Posterior cingulate gyrus (tissue), 11 donors: Measurements from ENCODE around the gene DDX56.
A peak's percentile ranks its signal among the peaks of the same experiment; 100 is the strongest.

Source experiments
- DNase-seq, 10 donors: peaks; one replicate each; pipeline versions ENCODE4 v3.0.0 to v3.0.0-alpha.2; 2020 to 2021; ENCODE audit warnings: mixed read lengths in 3 of 10
- intact Hi-C: fragments of 100-400 bp; cut with DNase I; formaldehyde crosslinking; loops from one replicate; pipeline ENCODE4 v1.15.1; 2023

Gene DDX56

DNA sequence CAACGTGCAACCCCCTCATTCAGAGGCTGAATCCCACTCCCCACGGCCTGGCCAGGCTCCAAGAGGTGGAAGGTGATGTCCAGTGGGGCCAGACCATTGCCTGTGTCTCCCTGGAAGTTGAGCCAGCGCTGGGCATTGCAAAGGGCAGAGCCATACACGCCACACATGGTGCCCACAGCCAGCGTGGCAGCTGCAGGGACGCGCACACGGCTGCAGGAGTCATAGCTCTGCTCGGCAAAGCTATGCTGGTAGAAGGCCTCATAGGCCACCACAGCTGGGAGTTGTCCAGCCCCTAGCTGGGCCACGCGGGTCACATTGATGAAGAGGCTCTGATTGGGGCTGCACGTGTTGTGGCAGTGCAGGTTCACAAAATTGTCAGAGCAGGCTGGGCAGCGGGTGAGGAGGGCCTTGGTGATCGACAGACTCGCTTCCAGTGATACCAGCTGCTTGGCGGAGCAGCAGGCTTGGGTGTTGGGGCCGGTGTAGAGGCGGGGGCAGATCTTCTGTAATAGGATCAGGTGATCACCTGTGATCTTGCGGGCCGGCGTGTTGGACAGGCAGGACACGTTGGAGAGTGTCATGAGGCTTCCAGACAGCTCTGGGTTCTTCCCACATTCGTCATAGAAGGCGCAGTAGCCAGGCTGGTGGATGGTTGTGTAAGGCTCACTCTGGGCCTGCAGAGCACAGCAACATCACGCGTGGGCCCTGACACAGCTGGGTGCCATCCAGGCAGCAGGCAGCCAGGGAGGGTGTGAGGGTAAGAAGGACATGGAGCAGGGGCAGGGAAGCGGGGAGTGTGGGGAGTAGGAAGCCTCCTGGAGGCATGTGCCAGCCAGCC, 33.8 kb downstream of the DDX56 start:
- peak in 1 of 10 donors; percentile 73 for DNase-seq
- intact Hi-C loops: no loop called here

DNA sequence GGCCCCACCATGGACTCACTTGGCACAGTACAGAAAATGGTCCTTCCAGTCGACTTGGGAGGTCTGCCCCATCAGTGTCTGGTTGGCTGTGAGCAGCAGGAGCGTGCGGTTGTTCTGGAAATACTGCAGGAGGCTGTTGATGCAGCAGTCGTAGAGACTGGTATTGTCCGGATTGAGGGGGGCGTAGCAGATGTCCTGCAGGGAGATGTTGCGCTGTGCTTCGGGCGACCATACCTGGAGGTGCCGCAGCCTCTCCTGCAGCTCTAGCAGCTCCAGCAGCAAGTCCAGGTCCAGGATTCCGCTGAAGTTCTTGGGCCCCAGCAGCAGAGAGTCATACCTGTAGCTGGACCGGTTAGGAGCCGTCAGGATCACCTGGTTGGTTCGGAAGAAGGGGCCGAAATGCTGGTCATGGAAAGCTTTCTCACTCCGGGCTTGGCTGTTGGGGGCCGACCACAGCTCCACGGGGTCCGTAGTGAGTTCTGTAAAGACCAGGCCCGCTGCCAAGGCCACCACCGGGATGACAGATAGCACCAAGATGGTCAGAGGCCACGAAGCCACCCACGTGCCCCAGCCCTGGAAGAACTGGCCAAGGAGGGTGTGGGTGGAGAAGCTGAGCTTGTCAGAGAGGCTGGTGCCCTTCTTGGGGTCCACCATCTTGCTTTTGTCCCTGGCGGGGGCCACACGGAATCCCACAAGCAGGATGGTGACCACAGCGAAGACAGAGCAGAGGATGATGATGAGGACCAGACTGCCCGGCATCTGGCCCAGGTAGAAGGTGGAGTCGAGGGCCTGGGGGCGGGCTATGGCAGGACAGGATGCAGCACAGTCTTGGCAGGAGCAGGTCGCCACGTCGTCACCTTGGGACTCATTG, 34.7 kb downstream of the DDX56 start:
- DNase-seq: peak in 2 of 10 donors; percentile 79 to 82
- intact Hi-C loops: no loop called here

DNA sequence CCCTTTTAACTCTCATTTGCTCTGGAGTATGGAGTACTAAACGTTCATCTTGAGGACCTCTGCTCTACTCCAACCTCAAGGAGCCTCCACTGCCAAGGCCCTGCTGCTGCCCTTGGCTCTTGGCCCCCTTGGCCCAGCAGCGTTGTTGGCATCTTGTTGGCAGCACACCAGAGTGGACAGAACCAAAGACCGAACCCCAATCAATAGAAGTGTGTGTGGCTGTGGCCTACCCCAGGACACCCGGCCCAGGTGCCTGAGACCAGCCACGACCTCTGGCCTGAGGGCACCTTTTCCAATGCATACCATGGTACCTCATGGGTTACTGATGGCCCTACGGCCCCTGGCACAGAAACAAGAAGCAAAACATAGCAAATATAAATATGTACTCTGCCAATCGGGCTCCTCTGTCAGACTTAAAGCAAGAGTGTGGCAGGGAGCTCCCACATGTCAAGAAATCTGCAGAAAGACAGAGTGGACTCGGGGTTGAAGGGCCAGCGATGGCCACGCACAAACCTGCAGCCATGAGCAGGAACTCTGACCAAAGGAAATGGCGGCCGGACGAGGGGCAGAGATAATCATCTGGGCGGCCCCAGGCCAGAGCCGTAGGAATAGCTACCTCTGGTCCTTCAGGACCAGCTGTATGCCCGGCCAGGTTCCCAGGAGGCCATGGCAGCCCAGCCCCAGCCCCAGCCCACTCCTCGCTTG, 35.5 kb downstream of the DDX56 start:
- peak in 1 of 10 donors; percentile 80 for DNase-seq
- intact Hi-C loops: no loop called here

DNA sequence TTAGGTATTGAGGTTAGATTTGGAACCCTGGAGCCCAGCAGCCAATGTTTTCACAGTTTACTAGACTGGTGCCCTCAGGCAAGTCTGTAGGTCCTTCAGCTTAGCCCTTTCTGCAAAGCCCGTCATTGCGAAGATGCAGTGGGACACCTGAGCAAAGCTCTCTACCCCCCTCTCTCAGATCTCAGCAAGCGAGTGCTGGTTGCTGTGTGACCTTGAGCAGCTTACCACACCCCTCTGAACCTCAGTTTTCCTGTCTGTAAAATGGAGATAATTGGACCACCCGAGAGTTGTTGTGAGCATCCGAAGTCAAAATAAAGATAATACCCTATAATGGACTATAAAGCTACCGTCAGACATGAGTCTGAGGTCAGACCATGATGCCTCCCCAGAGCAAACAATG, 36.3 kb downstream of the DDX56 start:
- no peak for DNase-seq
- intact Hi-C loops: no loop called here

DNA sequence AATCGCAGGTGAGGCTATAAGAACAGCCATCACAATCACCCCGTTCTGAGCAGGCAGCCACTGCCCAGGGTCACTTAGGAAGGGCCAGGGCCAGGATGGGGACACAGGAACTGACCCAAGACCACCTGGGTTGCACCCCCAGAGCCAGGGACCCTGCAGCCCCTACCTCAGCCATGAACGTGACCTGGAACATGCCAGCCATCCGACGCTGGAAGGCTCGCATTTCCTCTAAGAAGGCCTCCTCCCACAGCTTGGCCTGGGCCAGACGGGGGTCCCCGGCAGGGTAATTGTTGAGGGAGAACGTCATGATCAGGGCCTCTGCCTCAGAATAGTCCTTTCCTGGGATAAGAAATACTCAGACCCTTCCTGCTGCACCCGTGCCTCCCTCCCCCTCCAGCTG, 37.6 kb downstream of the DDX56 start:
- no peak for DNase-seq
- intact Hi-C loops: no loop called here

DNA sequence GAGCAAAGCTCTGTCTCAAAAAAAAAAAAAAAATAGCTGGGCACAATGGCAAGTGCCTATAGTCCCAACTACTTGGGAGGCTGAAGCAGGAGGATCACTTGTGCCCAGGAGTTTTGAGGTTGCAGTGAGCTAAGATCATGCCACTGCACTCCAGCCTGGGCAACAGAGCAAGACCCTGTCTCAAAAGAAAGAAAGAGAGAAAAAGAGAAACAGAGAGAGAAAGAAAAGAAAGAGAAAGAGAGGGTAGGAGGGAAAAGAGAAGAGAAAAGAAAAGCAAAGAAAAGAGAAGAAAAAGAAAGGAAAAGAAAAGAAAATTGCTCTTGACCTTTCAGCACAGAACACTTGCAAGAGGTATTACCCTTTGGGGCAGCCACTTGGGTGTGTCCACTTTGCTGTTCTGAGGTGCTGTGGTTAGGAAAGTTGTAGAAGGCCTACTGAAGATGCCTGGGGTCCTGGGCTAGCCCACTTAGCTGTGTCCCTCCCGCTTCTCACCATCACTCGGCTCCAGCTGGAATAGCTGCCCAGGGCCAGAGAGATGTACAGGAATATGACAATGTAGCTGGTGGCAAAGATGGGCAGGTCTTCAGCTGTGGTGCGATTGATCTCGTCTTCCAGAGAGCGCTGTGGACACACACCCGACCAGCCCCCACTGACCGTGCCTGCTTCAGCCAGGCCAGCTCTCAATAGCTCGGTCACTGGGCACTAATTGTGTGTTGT, 38.2 kb downstream of the DDX56 start:
- intact Hi-C loops: no loop called here
- DNase-seq: no peak

DNA sequence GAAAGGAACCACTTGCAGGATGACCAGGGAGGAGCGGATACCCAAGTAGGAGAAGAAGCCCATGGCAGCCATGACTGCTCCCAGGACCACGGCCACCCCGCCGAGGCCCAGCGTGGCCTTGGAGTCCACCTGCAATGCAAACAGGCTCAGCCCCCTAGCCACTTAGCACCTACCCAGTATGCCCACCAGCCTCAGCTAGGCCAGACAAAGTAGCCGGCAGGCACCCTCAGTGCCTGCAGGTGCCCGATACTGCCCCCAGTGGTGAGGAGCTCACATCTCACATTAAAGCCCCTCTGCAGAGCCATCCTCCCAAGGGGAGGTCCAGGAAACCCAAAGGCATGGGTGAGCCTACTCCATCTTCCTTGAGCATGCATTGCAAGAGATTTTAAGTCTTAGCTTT, 39.2 kb downstream of the DDX56 start:
- intact Hi-C loops: no loop called here
- no peak for DNase-seq

DNA sequence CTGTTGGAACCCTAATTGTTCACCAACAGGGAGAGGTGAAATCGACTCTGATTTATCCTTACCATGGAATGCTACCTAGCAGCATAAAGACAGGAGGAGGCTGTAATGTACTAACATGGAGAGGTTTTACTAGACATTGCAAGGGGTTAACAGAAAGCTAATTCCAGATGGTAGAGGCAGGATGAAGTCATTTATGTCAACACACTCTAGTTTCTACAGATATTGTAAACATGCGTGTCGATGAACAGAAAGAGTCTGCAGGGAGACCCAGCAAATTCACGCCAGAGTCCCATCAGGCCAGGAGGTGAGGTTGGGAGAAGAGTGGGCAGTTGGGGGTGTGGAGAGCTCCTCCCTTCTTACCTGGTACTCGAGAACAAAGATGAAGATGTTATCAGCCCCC, 39.6 kb downstream of the DDX56 start:
- intact Hi-C loops: no loop called here
- DNase-seq: no peak

DNA sequence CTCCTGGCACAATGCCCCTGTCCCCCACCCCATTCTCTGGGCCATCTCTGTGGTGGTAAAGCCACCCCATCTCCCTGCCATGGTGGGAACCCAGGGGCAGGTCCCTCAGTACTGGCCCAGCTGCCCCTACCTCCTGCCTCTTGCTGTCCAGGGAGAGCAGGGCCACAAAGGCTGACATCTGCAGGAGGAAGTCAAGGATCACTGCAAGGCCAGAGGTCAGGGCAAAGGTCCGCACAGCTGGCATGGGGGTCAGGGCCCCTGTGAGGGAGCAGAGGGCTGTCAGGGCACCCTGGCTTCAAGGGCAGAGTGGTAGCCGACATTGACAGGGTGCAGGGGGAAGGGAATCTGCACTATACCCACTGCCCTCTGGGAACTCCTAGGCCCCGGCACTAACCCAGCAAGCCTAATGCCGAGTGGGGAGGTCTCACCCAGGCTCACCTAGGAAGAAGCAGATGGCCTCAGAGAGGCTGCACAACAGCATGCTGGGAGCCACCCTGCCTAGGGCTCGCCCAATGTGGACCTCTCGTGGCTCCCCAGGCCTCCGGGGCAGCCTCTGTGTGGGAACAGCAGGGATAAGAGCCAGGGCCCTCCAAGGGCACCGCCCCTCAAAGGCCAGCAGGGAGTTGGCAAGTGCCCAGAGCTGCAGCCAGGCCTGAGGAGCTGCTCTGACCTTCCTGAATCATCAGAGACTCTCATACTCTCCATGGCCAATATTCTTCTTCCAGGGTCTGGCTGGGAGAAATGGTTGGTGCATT, 40.2 kb downstream of the DDX56 start:
- DNase-seq: peak in 1 of 10 donors; percentile 84
- intact Hi-C loops: no loop called here

DNA sequence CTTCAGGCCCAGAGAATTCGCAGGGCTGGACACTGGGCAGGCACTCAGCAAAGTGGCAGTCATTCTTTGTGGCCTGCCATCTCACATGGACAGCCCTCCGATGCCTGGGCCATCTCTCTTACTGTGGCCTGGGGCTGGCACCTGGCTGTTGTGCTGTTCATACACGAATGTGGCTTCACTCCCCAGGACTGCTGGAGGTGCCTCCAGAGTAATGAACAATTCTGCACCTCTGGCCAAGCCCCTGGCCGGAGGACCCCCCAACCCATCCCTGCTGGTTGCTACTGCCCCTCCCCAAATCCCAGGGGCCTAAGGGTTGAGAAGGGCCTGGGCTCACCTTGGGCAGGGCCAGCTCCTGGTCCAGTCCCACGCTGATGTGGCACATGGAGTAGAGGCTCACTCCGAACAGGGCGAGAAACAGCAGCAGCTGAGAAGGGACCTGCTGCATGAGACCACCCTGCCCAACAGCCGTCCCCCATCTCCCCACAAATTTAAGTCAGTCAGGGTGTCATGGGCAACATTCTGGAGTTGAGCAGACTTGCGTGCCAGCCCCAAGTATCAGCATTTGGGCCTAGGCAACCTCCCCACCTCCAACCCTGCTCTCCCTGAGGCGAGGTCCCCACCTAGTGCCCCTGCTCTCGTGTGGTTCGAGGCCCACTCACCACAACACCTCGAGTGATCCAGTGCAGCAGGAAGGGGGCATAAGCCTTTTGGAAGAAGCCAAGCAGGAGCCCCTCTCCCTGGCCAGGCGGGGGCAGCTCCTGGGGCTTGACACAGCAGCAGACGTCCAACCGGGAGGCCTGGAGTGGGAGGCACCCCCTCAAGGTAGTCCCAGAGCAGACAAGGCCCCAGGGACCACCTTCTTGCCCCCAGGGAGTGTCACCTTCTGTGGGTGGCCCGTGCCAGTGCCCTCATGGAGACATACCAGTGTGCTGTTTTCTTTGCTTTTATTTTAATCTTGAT, 42.0 kb downstream of the DDX56 start:
- intact Hi-C loops: no loop called here
- peak in 1 of 10 donors; percentile 77 for DNase-seq

DNA sequence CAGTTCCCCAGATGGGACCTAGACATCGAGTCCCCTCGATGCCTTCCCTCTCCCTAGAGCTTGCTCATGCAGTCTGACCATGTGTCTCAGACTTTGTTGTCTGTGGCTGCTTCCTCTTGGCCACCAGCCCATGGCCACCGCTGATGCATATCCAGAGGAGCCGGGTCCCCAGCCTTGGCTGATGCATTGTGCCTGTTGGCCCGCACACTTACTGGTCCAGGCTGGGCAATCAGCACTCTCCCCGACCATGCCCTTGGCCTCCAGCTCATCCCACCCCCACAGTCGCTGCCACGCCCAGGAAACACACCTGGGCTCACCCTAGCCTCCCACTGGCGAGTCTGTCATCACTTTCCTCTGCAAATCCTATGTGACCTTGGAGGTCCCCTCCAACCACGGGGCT, 42.7 kb downstream of the DDX56 start:
- intact Hi-C loops: no loop called here

DNA sequence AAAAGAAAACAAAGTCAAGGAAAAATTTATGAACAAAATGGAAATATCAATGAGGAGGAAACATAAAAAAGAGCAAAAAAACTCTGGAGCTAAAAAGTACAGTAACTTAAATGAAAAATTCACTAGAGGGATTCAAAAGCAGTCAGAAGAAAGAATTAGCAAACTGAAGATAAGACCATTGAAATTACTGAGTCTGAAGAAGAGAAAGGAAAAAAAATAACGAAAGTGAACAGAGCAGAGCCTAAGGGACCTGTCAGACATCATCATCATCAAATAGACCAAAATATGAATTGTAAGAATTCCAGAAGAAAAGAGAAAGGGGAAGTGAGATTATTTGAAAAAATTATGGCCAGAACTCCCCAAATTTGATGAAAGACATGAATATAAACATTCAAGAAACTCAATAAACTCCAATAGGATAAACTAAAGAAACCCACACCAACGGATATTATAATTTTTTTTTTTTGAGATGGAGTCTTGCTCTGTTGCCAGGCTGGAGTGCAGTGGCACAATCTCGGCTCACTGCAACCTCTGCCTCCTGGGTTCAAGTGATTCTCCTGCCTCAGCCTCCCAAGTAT, 48.8 kb downstream of the DDX56 start:
- DNase-seq: no peak
- intact Hi-C loops: no loop called here

More for the DNA sequence above, 42.7 kb downstream of the DDX56 start:
- peak in 1 of 10 donors; percentile 86 for DNase-seq

DNA sequence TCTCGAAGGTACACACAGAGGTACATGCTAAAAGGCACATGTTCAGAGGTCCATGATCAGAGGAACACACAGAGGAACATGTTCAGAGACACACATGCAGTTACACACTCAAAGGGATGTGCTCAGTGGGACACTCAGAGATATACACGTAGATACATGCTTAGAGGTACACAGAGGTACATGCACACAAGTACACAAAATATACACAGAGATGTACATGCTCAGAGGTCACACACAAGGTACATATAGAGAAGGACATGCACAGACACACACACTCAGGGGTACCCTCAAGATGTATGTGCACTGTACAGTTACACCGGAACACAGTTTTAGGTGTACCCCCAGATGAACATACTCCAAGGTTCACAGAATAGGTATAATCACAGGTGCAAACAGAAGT, 51.4 kb downstream of the DDX56 start:
- no peak for DNase-seq
- intact Hi-C loops: no loop called here

DNA sequence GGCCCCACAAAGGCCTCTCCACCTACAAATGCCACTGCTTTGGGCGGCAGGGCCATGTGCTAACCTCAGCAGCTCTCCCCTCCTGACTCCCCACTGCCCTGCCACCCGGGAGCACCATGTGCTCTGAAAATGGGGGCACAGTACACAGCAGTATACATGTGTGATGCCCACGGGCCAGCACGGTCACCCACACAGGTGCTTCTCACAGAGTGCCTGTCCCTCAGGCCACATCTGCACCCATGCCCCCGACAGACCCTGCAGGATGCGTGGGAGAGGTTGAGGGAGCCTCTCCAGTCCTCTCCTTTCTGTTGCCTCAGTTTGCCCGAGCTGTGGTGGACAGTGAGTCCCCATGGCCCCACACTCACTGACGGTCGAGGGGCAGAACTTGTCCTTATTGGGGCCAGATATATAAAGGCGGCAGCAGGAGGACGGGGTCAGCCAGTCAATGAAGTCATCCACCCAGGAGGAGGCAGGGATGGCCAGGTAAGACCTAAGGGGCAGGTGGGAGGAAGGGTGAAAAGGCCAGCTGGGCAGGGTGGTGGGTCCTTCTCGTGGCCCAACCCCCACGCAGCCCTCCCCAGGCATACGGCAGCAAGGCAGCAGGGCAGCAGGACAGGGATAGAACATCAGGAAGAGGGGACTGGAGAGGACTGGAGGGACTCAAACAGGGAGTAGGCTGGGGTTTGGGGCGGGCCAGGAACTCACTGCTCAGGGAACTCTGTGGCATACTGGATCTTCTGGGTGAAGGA, 52.2 kb downstream of the DDX56 start:
- DNase-seq: peak in 1 of 10 donors; percentile 56
- intact Hi-C loops: no loop called here

DNA sequence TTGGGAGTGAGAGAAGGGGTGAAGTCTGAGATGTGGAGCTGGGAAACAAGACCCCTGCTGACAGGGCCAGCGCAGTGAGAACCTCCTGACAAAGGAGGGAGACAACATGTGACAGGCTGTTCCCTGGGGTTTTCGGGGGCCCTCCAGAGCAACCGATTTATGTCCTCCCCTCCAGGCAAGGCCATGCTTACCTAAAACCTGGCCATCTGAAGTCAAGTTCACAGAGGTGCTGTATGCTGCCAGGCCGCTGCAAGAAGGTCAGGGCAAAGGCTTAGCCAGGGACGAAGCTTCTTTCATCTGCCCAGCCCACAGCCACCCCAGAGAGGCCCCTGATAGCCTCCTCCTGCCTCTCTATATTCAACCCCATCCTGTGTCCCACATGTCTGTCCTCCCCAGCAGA, 53.1 kb downstream of the DDX56 start:
- DNase-seq: no peak
- intact Hi-C loops: no loop called here

DNA sequence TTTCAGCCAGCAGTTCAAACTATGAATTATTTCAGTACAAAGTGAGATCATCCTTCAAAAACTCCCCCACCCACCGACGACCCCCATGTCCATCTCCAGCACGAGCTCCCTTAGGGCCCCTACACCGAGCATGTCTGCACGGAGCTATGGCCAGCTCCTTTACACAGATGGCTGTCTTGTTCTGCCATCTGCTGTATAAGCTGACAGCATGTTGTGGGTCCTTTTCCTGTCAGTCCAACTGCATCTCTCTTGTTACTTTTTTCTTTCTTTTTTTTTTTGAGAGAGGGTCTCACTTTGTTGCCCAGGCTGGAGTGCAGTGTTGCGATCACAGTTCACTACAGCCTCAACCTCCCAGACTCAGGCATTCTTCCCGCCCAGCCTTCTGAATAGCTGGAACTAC, 54.2 kb downstream of the DDX56 start:
- intact Hi-C loops: no loop called here
- DNase-seq: no peak

DNA sequence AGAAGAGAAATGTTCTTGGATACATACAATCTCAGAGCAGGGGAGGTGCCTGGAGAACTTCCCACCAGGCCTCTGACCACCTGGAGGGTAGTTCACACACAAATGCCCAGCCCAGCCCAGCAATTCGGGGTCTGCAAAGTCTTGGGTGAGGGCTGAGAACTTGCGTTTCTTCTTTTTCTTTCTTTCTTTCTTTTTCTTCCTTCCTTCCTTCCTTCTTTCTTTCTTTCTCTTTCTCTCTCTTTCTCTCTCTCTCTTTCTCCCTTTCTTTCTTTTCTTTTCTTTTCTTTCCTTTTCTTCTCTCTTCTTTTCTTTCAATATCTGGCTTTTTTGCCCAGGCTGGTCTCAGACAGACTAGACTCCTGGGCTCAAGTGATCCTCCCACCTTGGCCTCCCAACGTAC, 54.9 kb downstream of the DDX56 start:
- DNase-seq: no peak
- intact Hi-C loops: no loop called here
